K562 (cell line): ENCODE data around the gene SH3BGRL3. TPM values are rescaled to one million over a fixed set of nuclear protein-coding genes. Genes with fewer than 3 reads are reported as not detected.
A peak's percentile ranks its signal among the peaks of the same experiment; 100 is the strongest.

ENCODE experiments used
- ASH1L ChIP-seq: fragments of 450-650 bp; IDR thresholded peaks from 2 replicates; pipeline ENCODE4 v1.6.1; 2018; ENCODE audit warnings: borderline replicate concordance, mild to moderate bottlenecking, low read depth; ENCODE audit not compliant: partially characterized antibody
- FOXK1 ChIP-seq: sonication (generic); formaldehyde crosslinking; IDR thresholded peaks from 2 replicates; pipeline ENCODE4 v1.8.0; 2022; ENCODE audit warnings: missing genetic modification reagents, mild to moderate bottlenecking, borderline replicate concordance
- PTBP1 ChIP-seq: fragments of 200-400 bp; formaldehyde crosslinking; IDR thresholded peaks from 2 replicates; pipeline ENCODE4 v1.6.1; 2017; ENCODE audit warnings: low read depth, low read length
- SOX6 ChIP-seq: fragments of 450-650 bp; IDR thresholded peaks from 2 replicates; pipeline ENCODE4 v1.6.1; 2014; ENCODE audit warnings: mild to moderate bottlenecking
- polyA plus RNA-seq, 8 experiments: library from polyadenylated mRNA; depleted of rRNA in 4 of 8; stranded (reverse) in 5 of 8; unstranded in 3 of 8; fragments of >200 nt; fragmentation: Nextera tagmentation in 2 of 8; fragmentation: Illumina TruSeq in 1 of 8; extraction: Ambion mirVana in 2 of 8; extraction: Trizol in 1 of 8; gene quantifications; 2 replicates each; pipeline versions ENCODE4 v1.2.1 to v1.2.3, GENCODE V29; 2011 to 2014; ENCODE audit warnings: inconsistent platforms in 1 of 8, missing spikeins in 1 of 8
- total RNA-seq, 7 experiments: library from RNA; depleted of rRNA in 6 of 7; stranded (reverse); fragments of >200 nt in 6 of 7; fragmentation: Illumina TruSeq in 2 of 7; extraction: Trizol in 2 of 7; gene quantifications; 2 replicates each; pipeline versions ENCODE4 v1.2.1 to v1.2.3, GENCODE V29; 2011 to 2021; ENCODE audit warnings: low replicate concordance in 1 of 7
- TF ChIP-seq, protein P1 (sequence below): fragments of 250-450 bp; sonication (Bioruptor Pico); IDR thresholded peaks from 2 replicates; pipeline ENCODE4 v1.8.0; 2022; ENCODE audit warnings: inconsistent platforms
- TF ChIP-seq, protein P2 (sequence below): fragments of 250-450 bp; sonication (Bioruptor Pico); IDR thresholded peaks from 2 replicates; pipeline ENCODE4 v1.4.0; 2020
- TF ChIP-seq, protein P3 (sequence below): IDR thresholded peaks from 2 replicates; pipeline ENCODE4 v1.6.1; 2012; ENCODE audit warnings: low read depth, low read length, improper control_type of control experiment, borderline replicate concordance
- TF ChIP-seq, protein P4 (sequence below): sonication (generic); formaldehyde crosslinking; IDR thresholded peaks from 2 replicates; pipeline ENCODE4 v1.8.1; 2023; ENCODE audit warnings: missing genetic modification reagents, mild to moderate bottlenecking, borderline replicate concordance
- TF ChIP-seq, protein P5 (sequence below), 2 experiments: IDR thresholded peaks; 2 replicates each; pipeline ENCODE4 v1.6.1; 2011; ENCODE audit warnings: borderline replicate concordance in 1 of 2, control low read depth in 1 of 2, low read depth in 1 of 2, low read length in 1 of 2, mild to moderate bottlenecking in 1 of 2, mixed read lengths in 1 of 2, moderate library complexity in 1 of 2; ENCODE audit not compliant: insufficient read depth in 1 of 2, insufficient read length in 1 of 2, poor library complexity in 1 of 2, severe bottlenecking in 1 of 2; ENCODE audit errors: extremely low read depth in 1 of 2

SH3BGRL3 gene
- total and polyA plus RNA-seq, 9 of the 15 experiments (the other 6 are each of a cell fraction or from before 2014, with no cell fraction given) = 30.3 to 140 (median 54.2) TPM

DNA sequence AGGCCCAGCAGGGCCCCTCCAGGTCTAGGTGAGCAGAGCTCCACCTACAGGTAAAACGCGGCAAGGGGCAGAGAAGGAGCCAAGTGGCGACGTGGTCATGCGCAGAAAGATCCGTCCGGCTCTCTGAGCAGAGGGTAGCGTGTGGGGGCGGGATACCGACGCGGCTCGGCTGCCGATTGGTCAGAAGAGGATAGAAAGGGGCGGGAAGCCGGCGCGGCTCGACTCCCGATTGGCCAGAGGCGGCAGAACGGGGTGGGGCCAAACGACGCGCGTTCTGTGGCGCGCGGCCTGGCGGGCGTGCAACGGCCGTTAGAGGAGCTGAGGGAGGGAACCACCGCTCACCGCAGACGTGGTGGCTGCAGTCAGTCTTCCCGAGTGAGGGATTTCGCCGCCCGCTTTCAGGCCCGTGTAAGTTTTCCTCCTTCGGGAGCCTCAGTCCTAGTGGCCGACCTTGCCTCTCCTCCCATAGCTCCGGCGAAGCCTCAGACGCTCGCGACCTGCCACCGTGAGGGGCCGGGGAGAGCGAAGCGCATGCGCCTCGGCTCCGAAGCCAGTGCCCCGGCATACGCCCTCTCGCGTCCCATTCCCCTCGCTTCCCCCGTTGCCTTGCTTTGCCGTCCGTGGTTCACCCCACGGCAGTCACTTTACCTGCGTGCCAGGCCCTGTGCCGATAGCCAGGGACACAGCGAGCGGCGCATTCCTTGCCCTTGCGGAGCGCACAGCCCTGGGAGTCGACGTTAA is 45.8 kb upstream of the SH3BGRL3 start, which contains the start of gene CEP85 (continued):
- TF ChIP-seq, protein P1, sequence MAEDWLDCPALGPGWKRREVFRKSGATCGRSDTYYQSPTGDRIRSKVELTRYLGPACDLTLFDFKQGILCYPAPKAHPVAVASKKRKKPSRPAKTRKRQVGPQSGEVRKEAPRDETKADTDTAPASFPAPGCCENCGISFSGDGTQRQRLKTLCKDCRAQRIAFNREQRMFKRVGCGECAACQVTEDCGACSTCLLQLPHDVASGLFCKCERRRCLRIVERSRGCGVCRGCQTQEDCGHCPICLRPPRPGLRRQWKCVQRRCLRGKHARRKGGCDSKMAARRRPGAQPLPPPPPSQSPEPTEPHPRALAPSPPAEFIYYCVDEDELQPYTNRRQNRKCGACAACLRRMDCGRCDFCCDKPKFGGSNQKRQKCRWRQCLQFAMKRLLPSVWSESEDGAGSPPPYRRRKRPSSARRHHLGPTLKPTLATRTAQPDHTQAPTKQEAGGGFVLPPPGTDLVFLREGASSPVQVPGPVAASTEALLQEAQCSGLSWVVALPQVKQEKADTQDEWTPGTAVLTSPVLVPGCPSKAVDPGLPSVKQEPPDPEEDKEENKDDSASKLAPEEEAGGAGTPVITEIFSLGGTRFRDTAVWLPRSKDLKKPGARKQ (CRISPR knock-in tag) = no peak
- TF ChIP-seq, protein P2, sequence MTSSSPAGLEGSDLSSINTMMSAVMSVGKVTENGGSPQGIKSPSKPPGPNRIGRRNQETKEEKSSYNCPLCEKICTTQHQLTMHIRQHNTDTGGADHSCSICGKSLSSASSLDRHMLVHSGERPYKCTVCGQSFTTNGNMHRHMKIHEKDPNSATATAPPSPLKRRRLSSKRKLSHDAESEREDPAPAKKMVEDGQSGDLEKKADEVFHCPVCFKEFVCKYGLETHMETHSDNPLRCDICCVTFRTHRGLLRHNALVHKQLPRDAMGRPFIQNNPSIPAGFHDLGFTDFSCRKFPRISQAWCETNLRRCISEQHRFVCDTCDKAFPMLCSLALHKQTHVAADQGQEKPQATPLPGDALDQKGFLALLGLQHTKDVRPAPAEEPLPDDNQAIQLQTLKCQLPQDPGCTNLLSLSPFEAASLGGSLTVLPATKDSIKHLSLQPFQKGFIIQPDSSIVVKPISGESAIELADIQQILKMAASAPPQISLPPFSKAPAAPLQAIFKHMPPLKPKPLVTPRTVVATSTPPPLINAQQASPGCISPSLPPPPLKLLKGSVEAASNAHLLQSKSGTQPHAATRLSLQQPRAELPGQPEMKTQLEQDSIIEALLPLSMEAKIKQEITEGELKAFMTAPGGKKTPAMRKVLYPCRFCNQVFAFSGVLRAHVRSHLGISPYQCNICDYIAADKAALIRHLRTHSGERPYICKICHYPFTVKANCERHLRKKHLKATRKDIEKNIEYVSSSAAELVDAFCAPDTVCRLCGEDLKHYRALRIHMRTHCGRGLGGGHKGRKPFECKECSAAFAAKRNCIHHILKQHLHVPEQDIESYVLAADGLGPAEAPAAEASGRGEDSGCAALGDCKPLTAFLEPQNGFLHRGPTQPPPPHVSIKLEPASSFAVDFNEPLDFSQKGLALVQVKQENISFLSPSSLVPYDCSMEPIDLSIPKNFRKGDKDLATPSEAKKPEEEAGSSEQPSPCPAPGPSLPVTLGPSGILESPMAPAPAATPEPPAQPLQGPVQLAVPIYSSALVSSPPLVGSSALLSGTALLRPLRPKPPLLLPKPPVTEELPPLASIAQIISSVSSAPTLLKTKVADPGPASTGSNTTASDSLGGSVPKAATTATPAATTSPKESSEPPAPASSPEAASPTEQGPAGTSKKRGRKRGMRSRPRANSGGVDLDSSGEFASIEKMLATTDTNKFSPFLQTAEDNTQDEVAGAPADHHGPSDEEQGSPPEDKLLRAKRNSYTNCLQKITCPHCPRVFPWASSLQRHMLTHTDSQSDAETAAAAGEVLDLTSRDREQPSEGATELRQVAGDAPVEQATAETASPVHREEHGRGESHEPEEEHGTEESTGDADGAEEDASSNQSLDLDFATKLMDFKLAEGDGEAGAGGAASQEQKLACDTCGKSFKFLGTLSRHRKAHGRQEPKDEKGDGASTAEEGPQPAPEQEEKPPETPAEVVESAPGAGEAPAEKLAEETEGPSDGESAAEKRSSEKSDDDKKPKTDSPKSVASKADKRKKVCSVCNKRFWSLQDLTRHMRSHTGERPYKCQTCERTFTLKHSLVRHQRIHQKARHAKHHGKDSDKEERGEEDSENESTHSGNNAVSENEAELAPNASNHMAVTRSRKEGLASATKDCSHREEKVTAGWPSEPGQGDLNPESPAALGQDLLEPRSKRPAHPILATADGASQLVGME = peak; percentile 52
- TF ChIP-seq SOX6 (peak; percentile 24; the same call in 1 of the 2 replicates), PTBP1 (no peak), FOXK1 (CRISPR knock-in tag) (no peak), ASH1L (peak; percentile 86)
- TF ChIP-seq, protein P3, sequence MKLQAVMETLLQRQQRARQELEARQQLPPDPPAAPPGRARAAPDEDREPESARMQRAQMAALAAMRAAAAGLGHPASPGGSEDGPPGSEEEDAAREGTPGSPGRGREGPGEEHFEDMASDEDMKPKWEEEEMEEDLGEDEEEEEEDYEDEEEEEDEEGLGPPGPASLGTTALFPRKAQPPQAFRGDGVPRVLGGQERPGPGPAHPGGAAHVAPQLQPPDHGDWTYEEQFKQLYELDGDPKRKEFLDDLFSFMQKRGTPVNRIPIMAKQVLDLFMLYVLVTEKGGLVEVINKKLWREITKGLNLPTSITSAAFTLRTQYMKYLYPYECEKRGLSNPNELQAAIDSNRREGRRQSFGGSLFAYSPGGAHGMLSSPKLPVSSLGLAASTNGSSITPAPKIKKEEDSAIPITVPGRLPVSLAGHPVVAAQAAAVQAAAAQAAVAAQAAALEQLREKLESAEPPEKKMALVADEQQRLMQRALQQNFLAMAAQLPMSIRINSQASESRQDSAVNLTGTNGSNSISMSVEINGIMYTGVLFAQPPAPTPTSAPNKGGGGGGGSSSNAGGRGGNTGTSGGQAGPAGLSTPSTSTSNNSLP = no peak
- TF ChIP-seq, protein P4, sequence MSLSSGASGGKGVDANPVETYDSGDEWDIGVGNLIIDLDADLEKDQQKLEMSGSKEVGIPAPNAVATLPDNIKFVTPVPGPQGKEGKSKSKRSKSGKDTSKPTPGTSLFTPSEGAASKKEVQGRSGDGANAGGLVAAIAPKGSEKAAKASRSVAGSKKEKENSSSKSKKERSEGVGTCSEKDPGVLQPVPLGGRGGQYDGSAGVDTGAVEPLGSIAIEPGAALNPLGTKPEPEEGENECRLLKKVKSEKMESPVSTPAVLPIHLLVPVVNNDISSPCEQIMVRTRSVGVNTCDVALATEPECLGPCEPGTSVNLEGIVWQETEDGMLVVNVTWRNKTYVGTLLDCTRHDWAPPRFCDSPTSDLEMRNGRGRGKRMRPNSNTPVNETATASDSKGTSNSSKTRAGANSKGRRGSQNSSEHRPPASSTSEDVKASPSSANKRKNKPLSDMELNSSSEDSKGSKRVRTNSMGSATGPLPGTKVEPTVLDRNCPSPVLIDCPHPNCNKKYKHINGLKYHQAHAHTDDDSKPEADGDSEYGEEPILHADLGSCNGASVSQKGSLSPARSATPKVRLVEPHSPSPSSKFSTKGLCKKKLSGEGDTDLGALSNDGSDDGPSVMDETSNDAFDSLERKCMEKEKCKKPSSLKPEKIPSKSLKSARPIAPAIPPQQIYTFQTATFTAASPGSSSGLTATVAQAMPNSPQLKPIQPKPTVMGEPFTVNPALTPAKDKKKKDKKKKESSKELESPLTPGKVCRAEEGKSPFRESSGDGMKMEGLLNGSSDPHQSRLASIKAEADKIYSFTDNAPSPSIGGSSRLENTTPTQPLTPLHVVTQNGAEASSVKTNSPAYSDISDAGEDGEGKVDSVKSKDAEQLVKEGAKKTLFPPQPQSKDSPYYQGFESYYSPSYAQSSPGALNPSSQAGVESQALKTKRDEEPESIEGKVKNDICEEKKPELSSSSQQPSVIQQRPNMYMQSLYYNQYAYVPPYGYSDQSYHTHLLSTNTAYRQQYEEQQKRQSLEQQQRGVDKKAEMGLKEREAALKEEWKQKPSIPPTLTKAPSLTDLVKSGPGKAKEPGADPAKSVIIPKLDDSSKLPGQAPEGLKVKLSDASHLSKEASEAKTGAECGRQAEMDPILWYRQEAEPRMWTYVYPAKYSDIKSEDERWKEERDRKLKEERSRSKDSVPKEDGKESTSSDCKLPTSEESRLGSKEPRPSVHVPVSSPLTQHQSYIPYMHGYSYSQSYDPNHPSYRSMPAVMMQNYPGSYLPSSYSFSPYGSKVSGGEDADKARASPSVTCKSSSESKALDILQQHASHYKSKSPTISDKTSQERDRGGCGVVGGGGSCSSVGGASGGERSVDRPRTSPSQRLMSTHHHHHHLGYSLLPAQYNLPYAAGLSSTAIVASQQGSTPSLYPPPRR (CRISPR knock-in tag) = no peak; the same call in 1 of the 2 replicates
- TF ChIP-seq, protein P5, sequence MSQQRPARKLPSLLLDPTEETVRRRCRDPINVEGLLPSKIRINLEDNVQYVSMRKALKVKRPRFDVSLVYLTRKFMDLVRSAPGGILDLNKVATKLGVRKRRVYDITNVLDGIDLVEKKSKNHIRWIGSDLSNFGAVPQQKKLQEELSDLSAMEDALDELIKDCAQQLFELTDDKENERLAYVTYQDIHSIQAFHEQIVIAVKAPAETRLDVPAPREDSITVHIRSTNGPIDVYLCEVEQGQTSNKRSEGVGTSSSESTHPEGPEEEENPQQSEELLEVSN (IDR thresholded peaks at IDR 0.05; ENCODE audit: borderline replicate concordance in 1 of 2, extremely low read depth in 1 of 2, insufficient read depth in 1 of 2, insufficient read length in 1 of 2, low read depth in 1 of 2, low read length in 1 of 2, poor library complexity in 1 of 2, severe bottlenecking in 1 of 2) = peak; percentile 71 to 82
